CD4-positive, alpha-beta T cell treated with Interleukin-12 subunit alpha and Interleukin-12 subunit beta, for 1 hour (primary cell): ENCODE results near the gene C1orf21.
"Not testable (repeated sequence)": the region's sequence is repeated elsewhere in the genome, so short reads cannot be mapped to it uniquely, and the experiment has no call there.

Source experiments
- DNase-seq: peaks from one replicate; pipeline ENCODE4 v3.0.0-alpha.2; 2020

Gene C1orf21

DNA sequence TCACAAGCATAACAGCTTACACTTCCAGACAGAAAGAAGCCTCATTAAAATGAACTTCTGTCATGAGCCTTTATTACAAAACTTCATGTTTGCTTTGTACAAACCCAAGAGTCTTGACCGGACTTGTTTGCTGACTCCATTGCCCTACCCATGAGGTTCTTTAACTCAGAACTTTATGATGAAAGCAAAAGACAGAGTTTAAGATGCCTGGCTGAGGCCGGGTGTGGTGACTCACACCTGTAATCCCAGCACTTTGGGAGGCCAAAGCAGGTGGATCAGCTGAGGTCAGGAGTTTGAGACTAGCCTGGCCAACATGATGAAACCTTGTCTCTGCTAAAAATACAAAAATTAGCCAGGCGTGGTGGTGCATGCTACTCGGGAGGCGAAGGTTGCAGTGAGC lies 225.4 kb downstream of the C1orf21 start:
- not testable (repeated sequence) for DNase-seq

DNA sequence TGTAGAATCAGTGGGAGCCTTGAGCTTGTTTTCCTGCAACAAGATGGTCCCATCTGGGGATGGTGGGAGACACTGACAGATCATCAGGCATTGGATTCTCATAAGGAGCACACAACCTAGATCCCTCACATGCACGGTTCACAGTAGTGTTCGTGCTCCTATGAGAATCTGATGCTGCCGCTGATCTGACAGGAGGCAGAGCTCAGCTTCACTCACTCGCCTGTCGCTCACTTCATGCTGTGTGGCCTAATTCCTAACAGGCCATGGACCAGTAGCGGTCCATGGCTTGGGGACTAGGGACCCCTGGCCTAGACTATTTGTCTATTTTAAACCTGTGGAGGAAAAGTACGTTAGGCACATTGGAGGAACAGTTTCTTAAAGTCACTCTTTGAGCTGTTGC lies 227.8 kb downstream of the C1orf21 start:
- DNase-seq = no peak

GRCh38 chr1:184615301-184615700 lies 228.5 kb downstream of the C1orf21 start:
- no peak for DNase-seq

GRCh38 chr1:184616504-184616903 lies 229.7 kb downstream of the C1orf21 start:
- DNase-seq = no peak

- DNase-seq = no peak
Observed at GRCh38 chr1:184617433-184618029, 230.7 kb downstream of the C1orf21 start.

GRCh38 chr1:184618851-184619250 lies 232.0 kb downstream of the C1orf21 start:
- DNase-seq = no peak

DNA sequence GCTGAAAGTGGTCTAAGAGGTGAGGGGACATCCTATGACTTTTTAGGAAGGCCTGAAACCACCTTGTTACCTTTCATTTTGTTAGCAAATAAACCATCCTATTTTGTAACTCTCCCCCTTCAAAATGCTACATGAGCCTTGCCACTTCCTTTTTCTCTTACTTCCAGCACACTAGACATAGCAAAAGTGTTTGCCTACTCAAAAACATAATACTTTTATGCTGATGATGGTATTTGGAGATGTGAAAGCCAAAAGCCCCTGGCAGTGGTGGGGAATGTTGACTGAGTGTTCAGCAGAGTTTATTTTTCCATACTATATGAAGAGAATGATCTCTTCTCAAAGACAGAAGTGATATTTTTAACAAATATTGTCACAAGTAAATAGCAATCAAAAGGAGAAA lies 233.6 kb downstream of the C1orf21 start:
- no peak for DNase-seq

- no peak for DNase-seq
Observed at GRCh38 chr1:184621260-184621659, 234.4 kb downstream of the C1orf21 start.

GRCh38 chr1:184622136-184622823 lies 235.5 kb downstream of the C1orf21 start:
- no peak for DNase-seq

DNA sequence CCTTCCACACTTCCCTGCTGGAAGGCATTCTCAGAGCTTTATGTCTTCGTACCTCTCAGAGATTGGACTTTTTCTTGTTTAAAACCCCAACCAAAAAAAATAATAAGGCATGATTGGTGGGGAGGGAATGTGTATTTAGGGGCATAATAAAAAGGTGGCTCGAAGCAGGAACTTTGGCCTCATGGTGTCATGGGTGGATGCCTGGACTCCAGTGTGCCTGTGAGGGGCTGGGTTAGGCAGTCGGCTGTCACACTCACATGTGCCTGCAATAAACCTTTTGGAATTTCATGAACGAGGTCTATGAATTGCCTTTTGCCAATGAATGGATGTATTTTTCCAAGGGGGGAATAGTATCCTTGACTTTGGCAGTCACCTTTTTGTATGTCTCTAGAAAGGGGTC lies 236.6 kb downstream of the C1orf21 start:
- no peak for DNase-seq

- DNase-seq = no peak
Observed at GRCh38 chr1:184624051-184624450, 237.2 kb downstream of the C1orf21 start.

DNA sequence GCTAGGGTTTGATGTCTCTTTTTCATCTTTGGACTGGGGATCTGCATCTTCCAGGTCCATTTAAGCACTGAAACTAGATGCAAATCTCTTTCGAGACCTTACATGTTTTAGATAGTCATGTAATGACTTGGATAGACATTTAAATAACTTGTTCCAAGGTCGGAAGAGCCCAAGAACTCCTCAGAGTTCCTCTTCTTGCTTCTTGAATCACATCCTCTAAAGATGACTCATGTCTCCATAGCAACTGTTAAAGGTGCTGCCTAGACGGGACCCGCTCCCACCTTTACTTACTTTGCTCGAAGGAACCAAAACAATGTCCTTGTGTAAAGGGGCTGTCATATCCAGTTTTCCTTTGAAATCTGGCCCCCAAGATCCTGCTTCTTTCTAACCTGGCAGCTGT lies 237.8 kb downstream of the C1orf21 start:
- DNase-seq = no peak

DNA sequence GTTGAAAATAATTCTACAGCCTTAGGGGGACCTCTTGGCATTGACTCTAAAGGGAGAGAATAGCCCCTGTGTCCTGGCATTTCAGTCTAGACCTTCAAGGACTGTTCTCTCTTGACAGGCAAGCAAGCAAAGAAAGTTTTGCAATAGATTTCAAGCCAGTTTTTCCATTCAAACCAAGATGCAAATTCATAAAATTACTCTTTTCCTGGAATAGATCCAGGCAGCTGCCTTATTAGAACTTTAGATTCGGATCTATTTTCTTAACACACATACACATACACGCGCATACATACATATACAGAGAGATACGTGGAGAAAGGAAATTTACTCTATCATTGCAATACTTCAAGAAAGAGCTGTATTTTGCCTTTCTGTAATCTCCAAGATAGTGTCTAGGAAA lies 238.4 kb downstream of the C1orf21 start:
- DNase-seq = no peak

GRCh38 chr1:184626076-184627006 lies 239.5 kb downstream of the C1orf21 start:
- DNase-seq = no peak

DNA sequence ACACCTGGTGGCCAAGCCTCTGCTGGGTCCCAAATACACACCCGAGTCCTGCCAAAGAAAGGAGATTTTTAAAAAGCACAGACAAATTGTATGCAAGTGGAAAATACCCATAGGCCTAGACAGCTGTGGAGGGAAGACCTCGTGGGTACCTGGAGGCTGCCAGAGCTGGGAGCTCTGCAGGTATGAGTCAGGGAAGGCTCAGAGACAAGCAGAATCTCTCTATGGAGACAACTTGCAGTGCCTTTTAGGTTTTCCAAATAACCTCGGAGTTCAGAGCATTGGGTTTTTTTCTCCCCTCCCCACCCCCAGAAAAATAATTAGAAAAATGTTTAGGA lies 240.1 kb downstream of the C1orf21 start:
- DNase-seq = no peak

GRCh38 chr1:184629266-184629665 lies 242.4 kb downstream of the C1orf21 start:
- DNase-seq = no peak

DNA sequence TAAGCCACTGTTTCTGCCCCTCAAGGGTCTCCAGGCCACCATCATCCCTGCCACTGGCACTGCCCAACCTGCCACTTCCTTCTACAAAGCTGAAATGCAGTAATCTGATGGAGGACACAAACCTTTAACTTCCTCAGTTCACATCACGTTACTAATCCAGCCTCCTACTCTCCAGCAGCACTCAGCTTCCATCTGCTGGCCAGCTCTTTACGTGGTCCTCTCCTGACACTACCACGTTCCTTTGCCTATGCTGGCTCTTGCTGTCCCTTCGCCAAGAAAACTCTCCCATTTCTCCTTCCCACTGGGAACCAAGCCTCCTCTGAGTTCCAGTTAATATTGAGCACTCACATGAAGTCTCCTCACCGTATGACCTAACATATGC lies 243.8 kb downstream of the C1orf21 start:
- DNase-seq = no peak

- DNase-seq = no peak
Observed at GRCh38 chr1:184632415-184633175, 245.8 kb downstream of the C1orf21 start.

DNA sequence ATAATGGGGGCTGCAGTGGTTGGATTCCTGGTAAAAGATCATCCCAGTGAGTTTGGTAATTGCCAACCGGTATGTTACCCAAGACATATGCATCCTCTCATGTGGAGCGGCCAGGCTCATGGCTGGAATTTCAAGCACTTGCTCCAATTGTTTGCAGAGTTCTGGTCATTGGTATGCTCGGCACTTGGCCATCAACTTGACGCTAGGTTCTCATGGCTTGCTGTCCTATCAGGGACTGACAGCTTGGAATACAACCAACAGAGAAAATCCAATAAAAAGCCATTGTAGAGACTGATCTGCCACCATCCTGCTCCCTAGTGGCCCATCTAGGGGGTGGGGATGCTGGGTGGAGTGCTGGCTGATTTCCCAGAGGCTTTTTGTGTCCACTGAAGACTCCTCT lies 247.0 kb downstream of the C1orf21 start:
- no peak for DNase-seq

- no peak for DNase-seq
Observed at GRCh38 chr1:184634296-184634695, 247.5 kb downstream of the C1orf21 start.

- DNase-seq = no peak
Observed at GRCh38 chr1:184635347-184635979, 248.6 kb downstream of the C1orf21 start.

DNA sequence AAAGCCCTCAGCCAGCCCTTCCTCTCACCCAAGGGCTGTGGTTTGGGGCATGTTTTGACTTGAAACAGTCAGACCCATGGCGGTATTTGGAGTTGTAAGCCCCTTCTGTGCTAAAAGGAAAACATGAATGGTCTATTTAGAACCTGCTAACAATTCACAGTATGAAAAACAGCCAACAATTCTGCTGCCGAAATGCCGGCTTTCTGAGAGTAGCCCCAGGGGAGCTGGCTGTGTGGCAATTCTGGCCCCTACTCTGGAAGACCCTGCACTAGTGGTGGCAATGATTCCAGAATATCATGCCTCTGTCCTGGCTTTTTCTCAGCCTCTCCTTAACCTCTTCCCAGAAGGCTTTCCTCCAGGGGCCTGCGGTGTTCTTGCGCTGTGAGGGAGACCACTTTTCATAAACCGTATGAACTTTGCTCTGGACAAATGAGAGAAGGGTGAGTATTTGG lies 249.2 kb downstream of the C1orf21 start:
- DNase-seq = no peak
